Spleen (tissue), 7 donors: ENCODE measurements around the gene PILRA.

ENCODE experiments used
- CTCF ChIP-seq, 11 experiments: fragments of 200-600 bp in 7 of 11; fragments of 450-650 bp in 4 of 11; sonication (generic) in 4 of 11; IDR thresholded peaks in 8 of 11; conservative IDR thresholded peaks in 3 of 11; 1 replicate in 7 of 11; 2 replicates in 4 of 11; pipeline versions ENCODE4 v1.4.0 to v1.8.0; 2016 to 2021; ENCODE audit warnings: antibody characterized with exemption in 11 of 11, inconsistent platforms in 4 of 11, mild to moderate bottlenecking in 1 of 11
- POLR2A ChIP-seq, 3 donors: fragments of 450-650 bp; IDR thresholded peaks; one replicate each; pipeline ENCODE4 v1.5.1; 2017; ENCODE audit warnings: antibody characterized with exemption in 3 of 3, mild to moderate bottlenecking in 1 of 3
- POLR2AphosphoS5 ChIP-seq, 3 donors: sonication (generic); formaldehyde crosslinking; IDR thresholded peaks; one replicate each; pipeline ENCODE4 v1.5.1; 2017; ENCODE audit warnings: antibody characterized with exemption in 3 of 3
- donor health status: DM: no; HTN: no; CAD: no; lungs with moderate emphysema.
- donor health status: DM: no; HTN: no; CAD: no.
- donor health status: DM: no; HTN: no; CAD: no.

- TF ChIP-seq CTCF (IDR thresholded peaks at IDR 0.05 in 8 of 11, conservative IDR thresholded peaks at IDR 0.05 in 3 of 11): no peak
- no peak for TF ChIP-seq POLR2A (IDR thresholded peaks at IDR 0.05)
- TF ChIP-seq POLR2AphosphoS5 (IDR thresholded peaks at IDR 0.05): no peak
Observed at GRCh38 chr7:100394077-100394476, 20.8 kb downstream of the PILRA start.
